OCI-LY7 (cell line): ENCODE data around the gene IRAK1. TPM values are rescaled to one million over a fixed set of nuclear protein-coding genes. Genes with fewer than 3 reads are reported as not detected.

Source experiments
- BruUV-seq: library from RNA; stranded (reverse); fragments of 400-500 nt; replicated peaks from 2 replicates; lab custom pipeline; 2021; lab: Mats Ljungman, UMichigan
- CTCF ChIA-PET: fragments of 300-600 bp; sonication (Branson Sonifier 250); formaldehyde crosslinking; loops from one replicate; lab custom pipeline; 2022; ENCODE audit warnings: antibody characterized with exemption; ENCODE audit not compliant: unreplicated experiment; lab: Charles Lee
- POLR2A ChIA-PET: fragments of 300-600 bp; sonication (Branson Sonifier 250); formaldehyde crosslinking; loops from one replicate; lab custom pipeline; 2022; ENCODE audit warnings: antibody characterized with exemption; lab: Charles Lee
- DNase-seq: peaks from one replicate; pipeline ENCODE4 v3.0.0-alpha.2; 2015; ENCODE audit warnings: low spot score
- H2AFZ ChIP-seq: fragments of 200-600 bp; sonication (generic), shearing (Covaris generic); 2 replicates; pipeline ENCODE4 v1.6.1; 2014; ENCODE audit warnings: mild to moderate bottlenecking, antibody characterized with exemption, low read length, moderate library complexity
- H3K27ac ChIP-seq: fragments of 200-600 bp; sonication (generic); 2 replicates; pipeline ENCODE4 v1.5.1; 2014; ENCODE audit warnings: mixed run types, low read depth, mild to moderate bottlenecking, moderate library complexity, low read length, inconsistent platforms; ENCODE audit not compliant: poor library complexity, severe bottlenecking
- H3K36me3 ChIP-seq: fragments of 200-600 bp; sonication (generic); 2 replicates; pipeline ENCODE4 v1.6.1; 2014; ENCODE audit warnings: mild to moderate bottlenecking, antibody characterized with exemption, low read length, moderate library complexity, mixed read lengths; ENCODE audit not compliant: insufficient read depth
- H3K4me1 ChIP-seq: fragments of 200-600 bp; sonication (generic); 2 replicates; pipeline ENCODE4 v1.5.1; 2014; ENCODE audit warnings: mild to moderate bottlenecking, low read length; ENCODE audit not compliant: insufficient read depth, poor library complexity, severe bottlenecking
- H3K4me2 ChIP-seq: fragments of 200-600 bp; sonication (generic); 2 replicates; pipeline ENCODE4 v1.6.1; 2014; ENCODE audit warnings: mild to moderate bottlenecking, low read length
- H3K4me3 ChIP-seq: fragments of 200-600 bp; sonication (generic); 2 replicates; pipeline ENCODE4 v1.5.1; 2014; ENCODE audit warnings: mild to moderate bottlenecking, low read depth, low read length; ENCODE audit not compliant: poor library complexity, severe bottlenecking
- H3K79me2 ChIP-seq: fragments of 200-600 bp; sonication (generic); 2 replicates; pipeline ENCODE4 v1.6.1; 2016; ENCODE audit warnings: low read depth, mild to moderate bottlenecking, low read length, moderate library complexity, mixed read lengths; ENCODE audit not compliant: insufficient read depth
- H3K9me2 ChIP-seq: fragments of 200-600 bp; sonication (generic); 2 replicates; pipeline ENCODE4 v1.6.1; 2016; ENCODE audit warnings: mild to moderate bottlenecking, low read length, mixed read lengths; ENCODE audit not compliant: insufficient read depth
- H3K9me3 ChIP-seq: fragments of 200-600 bp; sonication (generic); 2 replicates; pipeline ENCODE4 v1.6.1; 2014; ENCODE audit warnings: mild to moderate bottlenecking, mixed run types, low read length, mixed read lengths
- H4K20me1 ChIP-seq: fragments of 200-600 bp; sonication (generic); 2 replicates; pipeline ENCODE4 v1.6.1; 2014; ENCODE audit warnings: mild to moderate bottlenecking, antibody characterized with exemption, low read length, moderate library complexity, mixed read lengths; ENCODE audit not compliant: insufficient read depth
- CTCF ChIP-seq: fragments of 200-600 bp; sonication (generic); conservative IDR thresholded peaks from 2 replicates; pipeline ENCODE4 v1.5.1; 2014; ENCODE audit warnings: mild to moderate bottlenecking, antibody characterized with exemption, low read length, moderate library complexity, mixed read lengths
- EZH2phosphoT487 ChIP-seq: fragments of 200-600 bp; sonication (generic); IDR thresholded peaks from 2 replicates; pipeline ENCODE4 v1.6.1; 2018; ENCODE audit warnings: low read depth, borderline replicate concordance, mild to moderate bottlenecking, mixed run types, antibody characterized with exemption, low read length, moderate library complexity, mixed read lengths
- intact Hi-C: fragments of 100-400 bp; cut with micrococcal nuclease; formaldehyde crosslinking; loops from one replicate; pipeline ENCODE4 v1.10.0; 2022; ENCODE audit not compliant: unreplicated experiment
- total RNA-seq, 2 experiments: library from RNA; depleted of rRNA in 1 of 2; stranded (reverse); fragments of >200 nt in 1 of 2; shearing (Covaris generic) in 1 of 2; gene quantifications; 2 replicates each; pipeline ENCODE4 v1.2.3, GENCODE V29; 2014 to 2022

IRAK1 gene
- total RNA-seq, 2 experiments from 2014 or later: 75.5 to 136 TPM

GRCh38 chrX:154046940-154047610, 27.4 kb upstream of the IRAK1 start:
- no peak overlapping the region for H2AFZ ChIP-seq
- no peak for DNase-seq
- H3K27ac ChIP-seq: no peak overlapping the region
- H3K9me3 ChIP-seq: no peaks in the 10 kb centered on the region
- TF ChIP-seq EZH2phosphoT487: no peak
- no peak for TF ChIP-seq CTCF
- H4K20me1 ChIP-seq: no peaks in the 10 kb centered on the region
- BruUV-seq: no TSS peak
- H3K79me2 ChIP-seq: no peaks in the 10 kb centered on the region
- CTCF ChIA-PET: no interaction called here
- peaks cover 8% of the 10 kb centered on the region for H3K4me1 ChIP-seq
- H3K9me2 ChIP-seq: no peaks in the 10 kb centered on the region
- intact Hi-C loops: no loop called here
- H3K36me3 ChIP-seq: peaks cover 16% of the 10 kb centered on the region
- H3K4me3 ChIP-seq: no peak overlapping the region
- POLR2A ChIA-PET: no interaction called here
- no peak overlapping the region for H3K4me2 ChIP-seq

DNA sequence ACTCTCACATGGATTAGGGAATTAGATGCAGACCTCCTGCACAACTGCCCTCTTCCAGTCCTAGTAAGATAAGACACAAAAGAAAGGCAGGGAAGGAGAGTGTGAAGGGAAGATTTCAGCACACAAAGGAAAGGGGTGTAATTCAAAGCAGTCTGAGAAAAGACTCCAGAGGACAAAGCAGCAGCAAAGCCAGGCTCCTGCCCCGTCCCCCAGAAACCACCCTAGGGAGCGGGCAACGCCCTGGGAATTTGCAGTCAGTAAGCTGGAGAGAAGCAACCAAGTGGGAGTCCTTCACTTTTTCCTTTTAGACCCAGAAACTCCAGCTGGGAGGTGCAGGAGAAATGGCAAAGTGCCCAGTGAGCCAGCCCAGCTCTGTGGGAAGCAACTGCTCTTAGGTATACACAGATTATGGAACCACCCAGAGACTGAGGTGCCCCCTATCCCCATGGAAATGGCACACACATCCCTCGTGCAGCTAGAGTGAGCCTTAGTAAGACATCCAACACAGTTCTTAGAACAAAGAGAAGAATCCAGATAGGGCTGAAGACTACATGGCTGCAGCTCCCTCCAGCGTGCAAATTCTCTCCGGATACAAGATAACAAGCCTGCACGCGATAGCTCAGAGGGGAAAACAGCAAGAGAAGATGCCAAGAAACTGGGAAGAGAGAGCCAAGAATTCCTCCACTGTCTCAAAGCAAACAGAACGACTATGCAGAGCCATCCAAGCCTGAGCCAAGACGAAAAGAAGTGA, 26.5 kb upstream of the IRAK1 start:
- intact Hi-C loops: no loop called here

More for the DNA sequence above, 26.5 kb upstream of the IRAK1 start:
- Histone ChIP-seq H3K4me3 (no peak overlapping the region), H3K79me2 (peaks cover 1% of the 10 kb centered on the region; the same call in 1 of the 2 replicates), H4K20me1 (no peaks in the 10 kb centered on the region), H2AFZ (no peak overlapping the region), H3K4me1 (peaks cover 17% of the 10 kb centered on the region), H3K27ac (no peak overlapping the region), H3K4me2 (no peak overlapping the region), H3K9me2 (no peaks in the 10 kb centered on the region), H3K36me3 (peaks cover 16% of the 10 kb centered on the region), H3K9me3 (no peaks in the 10 kb centered on the region)
- DNase-seq: no peak
- BruUV-seq: no TSS peak
- CTCF ChIA-PET: no interaction called here
- TF ChIP-seq EZH2phosphoT487 (no peak), CTCF (no peak)
- POLR2A ChIA-PET: no interaction called here
